ENCODE results near the gene IL20RA. TPM values are rescaled to one million over a fixed set of nuclear protein-coding genes. Genes with fewer than 3 reads are reported as not detected.
A peak's percentile ranks its signal among the peaks of the same experiment; 100 is the strongest.

IL20RA gene
- polyA plus RNA-seq, 1 of the 3 experiments (the other 2 are of a cell fraction), result 0.10 TPM

GRCh38 chr6:136952714-136953260 is 92.0 kb downstream of the IL20RA start:
- Histone ChIP-seq H3K36me3 (replicated peaks in 1 of 2; ENCODE audit: control insufficient read depth in 1 of 2, insufficient read depth in 2 of 2, low read length in 1 of 2) (no peaks in the 10 kb centered on the region), H3K9me3 (no peaks in the 10 kb centered on the region), H3K4me3 (ENCODE audit: low read depth in 2 of 2, low read length in 1 of 2) (no peak overlapping the region), H3K9ac (no peak overlapping the region), H3K79me2 (ENCODE audit: insufficient read depth) (no peaks in the 10 kb centered on the region), H3F3A (replicated peaks; ENCODE audit: insufficient read depth) (no peaks in the 10 kb centered on the region), H3K4me2 (no peak overlapping the region), H4K20me1 (ENCODE audit: insufficient read depth) (no peaks in the 10 kb centered on the region), H3K27ac (ENCODE audit: low read depth in 2 of 2, low read length in 1 of 2) (peak overlapping the region in 1 of 2 experiments; percentile 69; a peak in 2 of 4 replicates), H3K27me3 (ENCODE audit: insufficient read depth) (no peaks in the 10 kb centered on the region), H2AFZ (ENCODE audit: low read depth) (no peak overlapping the region), H3K4me1 (ENCODE audit: control insufficient read depth in 1 of 2, insufficient read depth in 2 of 2, low read depth in 1 of 2, low read length in 1 of 2) (peaks cover 0 to 12% of the 10 kb centered on the region in 2 experiments; a peak in 3 of 4 replicates), H3K9me2 (no peaks in the 10 kb centered on the region)
- CTCF ChIA-PET, result interaction anchor here (0.5 to 1.0 kb wide), 2 partner anchors 30 to 309 kb away, joined by 4 read pairs; no protein-coding TSS in a partner anchor
- WGBS (ENCODE audit: low lambda C conversion rate), result 40% methylated on average over 7 of the region's 7 CpGs
- POLR2A ChIA-PET, result no interaction called here
- TF ChIP-seq NFIC (IDR thresholded peaks at IDR 0.05; ENCODE audit: borderline replicate concordance), result no peak
- peak; percentile 71 for TF ChIP-seq GATA2 (CRISPR knock-in tag; IDR thresholded peaks at IDR 0.05)
- TF ChIP-seq MXI1 (IDR thresholded peaks at IDR 0.05; ENCODE audit: low read depth, low read length), result no peak
- no peak for TF ChIP-seq ZBTB33 (IDR thresholded peaks at IDR 0.05; ENCODE audit: borderline replicate concordance, low read depth)
- peak; percentile 48 for DNase-seq

DNA sequence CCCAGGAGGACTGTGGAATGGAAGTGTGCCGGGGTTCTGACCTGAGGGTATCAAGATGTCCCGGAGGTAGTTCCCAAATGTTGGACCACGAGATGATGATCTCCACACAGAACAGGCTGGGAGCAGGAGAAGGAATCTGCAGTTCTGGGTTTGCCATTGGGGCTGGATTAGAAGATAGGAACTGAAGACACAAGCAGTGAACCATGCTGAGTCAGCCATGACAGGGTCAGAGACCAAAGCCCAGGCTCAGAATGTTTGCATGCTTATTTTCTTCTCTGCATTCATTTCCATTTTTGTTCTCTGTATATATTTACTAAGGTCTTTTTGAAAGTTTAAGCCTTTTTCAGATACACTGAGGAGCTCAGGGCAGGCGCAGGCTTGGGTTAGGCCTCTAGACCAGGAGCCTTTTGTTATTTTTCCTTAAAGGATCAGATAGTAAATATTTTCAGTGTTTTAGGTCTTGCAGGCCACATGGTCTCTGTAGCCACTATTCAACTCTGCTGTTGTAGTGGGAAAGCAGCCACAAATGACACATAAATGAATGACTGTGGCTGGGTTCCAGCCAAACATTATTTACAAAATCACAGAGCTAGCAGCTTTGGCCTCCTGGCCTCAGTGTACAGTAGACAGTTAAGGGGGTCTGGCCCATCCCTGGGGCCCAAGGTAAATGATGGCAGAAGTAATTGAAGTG is 94.2 kb downstream of the IL20RA start:
- Histone ChIP-seq H4K20me1 (ENCODE audit: insufficient read depth) (no peaks in the 10 kb centered on the region), H2AFZ (ENCODE audit: low read depth) (no peak overlapping the region), H3K36me3 (replicated peaks in 1 of 2; ENCODE audit: control insufficient read depth in 1 of 2, insufficient read depth in 2 of 2, low read length in 1 of 2) (no peaks in the 10 kb centered on the region), H3K9ac (no peak overlapping the region), H3K4me2 (no peak overlapping the region), H3F3A (replicated peaks; ENCODE audit: insufficient read depth) (no peaks in the 10 kb centered on the region), H3K27me3 (ENCODE audit: insufficient read depth) (no peaks in the 10 kb centered on the region), H3K9me3 (no peaks in the 10 kb centered on the region), H3K9me2 (no peaks in the 10 kb centered on the region), H3K27ac (ENCODE audit: low read depth in 2 of 2, low read length in 1 of 2) (peak overlapping the region in 1 of 2 experiments; percentile 45; a peak in 1 of 4 replicates), H3K4me3 (ENCODE audit: low read depth in 2 of 2, low read length in 1 of 2) (no peak overlapping the region), H3K79me2 (ENCODE audit: insufficient read depth) (no peaks in the 10 kb centered on the region), H3K4me1 (ENCODE audit: control insufficient read depth in 1 of 2, insufficient read depth in 2 of 2, low read depth in 1 of 2, low read length in 1 of 2) (peaks cover 0 to 8% of the 10 kb centered on the region in 2 experiments; a peak in 2 of 4 replicates)
- CTCF ChIA-PET, result interaction anchor here (1.1 to 1.2 kb wide), 2 partner anchors 26 to 126 kb away, joined by 3 read pairs; no protein-coding TSS in a partner anchor
- DNase-seq, result no peak
- 71% methylated on average over 4 of the region's 4 CpGs for WGBS (ENCODE audit: low lambda C conversion rate)
- POLR2A ChIA-PET, result no interaction called here
- TF ChIP-seq ZBTB33 (IDR thresholded peaks at IDR 0.05; ENCODE audit: borderline replicate concordance, low read depth) (no peak), SIN3A (IDR thresholded peaks at IDR 0.05; ENCODE audit: borderline replicate concordance, low read depth, low read length) (no peak), ELF1 (IDR thresholded peaks at IDR 0.05) (no peak), NFIC (IDR thresholded peaks at IDR 0.05; ENCODE audit: borderline replicate concordance) (no peak), JUND (IDR thresholded peaks at IDR 0.05) (no peak), TEAD4 (IDR thresholded peaks at IDR 0.05; ENCODE audit: borderline replicate concordance, insufficient read depth) (no peak), RXRA (IDR thresholded peaks at IDR 0.05; ENCODE audit: borderline replicate concordance, low read depth) (no peak), CHD2 (IDR thresholded peaks at IDR 0.05; ENCODE audit: low read length, partially characterized antibody) (no peak), CTCF (IDR thresholded peaks at IDR 0.05) (no peak), PBX3 (IDR thresholded peaks at IDR 0.05) (no peak), SMC3 (IDR thresholded peaks at IDR 0.05; ENCODE audit: low read depth, low read length) (no peak), FOXJ3 (CRISPR knock-in tag; IDR thresholded peaks at IDR 0.05) (no peak), RFX5 (IDR thresholded peaks at IDR 0.05; ENCODE audit: low read length) (no peak), RAD21 (IDR thresholded peaks at IDR 0.05; ENCODE audit: low read length) (no peak)
- TF ChIP-seq, protein P1, sequence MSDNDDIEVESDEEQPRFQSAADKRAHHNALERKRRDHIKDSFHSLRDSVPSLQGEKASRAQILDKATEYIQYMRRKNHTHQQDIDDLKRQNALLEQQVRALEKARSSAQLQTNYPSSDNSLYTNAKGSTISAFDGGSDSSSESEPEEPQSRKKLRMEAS (IDR thresholded peaks at IDR 0.05; ENCODE audit: low read depth), result no peak
- TF ChIP-seq, protein P2, sequence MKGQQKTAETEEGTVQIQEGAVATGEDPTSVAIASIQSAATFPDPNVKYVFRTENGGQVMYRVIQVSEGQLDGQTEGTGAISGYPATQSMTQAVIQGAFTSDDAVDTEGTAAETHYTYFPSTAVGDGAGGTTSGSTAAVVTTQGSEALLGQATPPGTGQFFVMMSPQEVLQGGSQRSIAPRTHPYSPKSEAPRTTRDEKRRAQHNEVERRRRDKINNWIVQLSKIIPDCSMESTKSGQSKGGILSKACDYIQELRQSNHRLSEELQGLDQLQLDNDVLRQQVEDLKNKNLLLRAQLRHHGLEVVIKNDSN (IDR thresholded peaks at IDR 0.05; ENCODE audit: borderline replicate concordance, low read depth), result no peak

All from SK-N-SH (cell line).